GM10248 (cell line): ENCODE results near the gene FAM131C.
"Not testable (repeated sequence)": the region's sequence is repeated elsewhere in the genome, so short reads cannot be mapped to it uniquely, and the experiment has no call there.

Experiments
- CTCF ChIA-PET: fragments of 300-600 bp; sonication (Branson Sonifier 250); formaldehyde crosslinking; extraction: SDS; loops from one replicate; lab custom pipeline; 2021; ENCODE audit warnings: antibody characterized with exemption; lab: Yijun Ruan, JAX
- POLR2A ChIA-PET: fragments of 350-650 bp; sonication (Branson Sonifier 250); formaldehyde crosslinking; extraction: SDS; loops from one replicate; lab custom pipeline; 2020; ENCODE audit warnings: antibody characterized with exemption; lab: Yijun Ruan, JAX
- DNase-seq: peaks from one replicate; pipeline ENCODE4 v3.0.0; 2012; ENCODE audit errors: extremely low spot score
- CTCF ChIP-seq: IDR thresholded peaks from 2 replicates; pipeline ENCODE4 v1.5.1; 2012; ENCODE audit warnings: mild to moderate bottlenecking, low read depth; ENCODE audit errors: extremely low read depth, missing control alignments, control extremely low read depth

The FAM131C gene

GRCh38 chr1:16048573-16049189 is 24.8 kb downstream of the FAM131C start:
- no peak for DNase-seq
- POLR2A ChIA-PET, result no interaction called here
- TF ChIP-seq CTCF, result no peak
- CTCF ChIA-PET, result no interaction called here

GRCh38 chr1:16047791-16048475 is 25.5 kb downstream of the FAM131C start:
- ChIA-PET POLR2A (no interaction called here), CTCF (interaction anchor here (1.4 to 1.6 kb wide), 2 partner anchors 8 to 40 kb away, joined by 3 to 4 read pairs; no protein-coding TSS in a partner anchor)
- DNase-seq, result no peak
- no peak for TF ChIP-seq CTCF

- ChIA-PET POLR2A (no interaction called here), CTCF (interaction anchor here (1.4 to 1.6 kb wide), 2 partner anchors 9 to 39 kb away, joined by 3 to 4 read pairs; no protein-coding TSS in a partner anchor)
- no peak for DNase-seq
- no peak for TF ChIP-seq CTCF
Measured at GRCh38 chr1:16046842-16047241, 26.6 kb downstream of the FAM131C start.

- CTCF ChIA-PET, result interaction anchor here (0.7 to 2.9 kb wide), 2 partner anchors 35 to 252 kb away, joined by 3 to 11 read pairs; no protein-coding TSS in a partner anchor
Measured at GRCh38 chr1:16043950-16044349, 29.5 kb downstream of the FAM131C start.

GRCh38 chr1:16043521-16043920 is 29.9 kb downstream of the FAM131C start, which contains the start of gene CLCNKB:
TSS of gene CLCNKB (plus strand) at chr1:16043782. CDS start at chr1:16044493, 711 bp downstream.
- CTCF ChIA-PET, result interaction anchor here (0.7 to 2.9 kb wide), 2 partner anchors 34 to 252 kb away, joined by 3 to 11 read pairs; no protein-coding TSS in a partner anchor
- POLR2A ChIA-PET, result no interaction called here
- TF ChIP-seq CTCF, result no peak
- no peak for DNase-seq

More at GRCh38 chr1:16043950-16044349, 29.5 kb downstream of the FAM131C start:
- TF ChIP-seq CTCF, result no peak
- DNase-seq, result no peak
- POLR2A ChIA-PET, result no interaction called here

GRCh38 chr1:16042654-16043053 is 30.8 kb downstream of the FAM131C start:
- CTCF ChIA-PET, POLR2A ChIA-PET, DNase-seq: not testable (repeated sequence)

- CTCF ChIA-PET, result interaction anchor here (0.7 kb wide), 1 partner anchor 250 kb away, joined by 4 read pairs; no protein-coding TSS in a partner anchor
- no peak for TF ChIP-seq CTCF
- POLR2A ChIA-PET, result no interaction called here
- no peak for DNase-seq
Measured at GRCh38 chr1:16042096-16042495, 31.4 kb downstream of the FAM131C start.
